Heart right ventricle (tissue), 16 donors: Measurements from ENCODE around the gene RGS19. TPM values are rescaled to one million over a fixed set of nuclear protein-coding genes. Genes with fewer than 3 reads are reported as not detected.
A peak's percentile ranks its signal among the peaks of the same experiment; 100 is the strongest.

ENCODE experiments used
- ATAC-seq, 8 donors: fragments of 200-7000 bp; cut with Tn5 transposase; one replicate each; pipeline ENCODE4 v1.9.1; 2020; ENCODE audit warnings: mild to moderate bottlenecking in 8 of 8, moderate library complexity in 8 of 8, moderate number of reproducible peaks in 1 of 8
- DNase-seq, 2 donors: peaks; one replicate each; pipeline ENCODE4 v3.0.0-alpha.2; 2020
- H3K27ac ChIP-seq, 10 donors: fragments of 200-600 bp; sonication (generic) in 2 of 10; one replicate each; pipeline versions ENCODE4 v1.5.0 to v1.8.0; 2020 to 2022; ENCODE audit warnings: mild to moderate bottlenecking in 3 of 10
- H3K27me3 ChIP-seq, 7 donors: fragments of 200-600 bp; one replicate each; pipeline ENCODE4 v1.8.0; 2021 to 2022; ENCODE audit warnings: mild to moderate bottlenecking in 2 of 7
- H3K36me3 ChIP-seq, 9 donors: fragments of 200-600 bp; sonication (generic) in 1 of 9; one replicate each; pipeline versions ENCODE4 v1.5.0 to v1.8.0; 2020 to 2022; ENCODE audit warnings: mild to moderate bottlenecking in 2 of 9
- H3K4me1 ChIP-seq, 9 donors: fragments of 200-600 bp; sonication (generic) in 1 of 9; one replicate each; pipeline versions ENCODE4 v1.5.0 to v1.8.0; 2020 to 2022; ENCODE audit warnings: mild to moderate bottlenecking in 4 of 9
- H3K4me3 ChIP-seq, 10 donors: fragments of 200-600 bp; sonication (generic) in 2 of 10; one replicate each; pipeline versions ENCODE4 v1.5.0 to v1.8.0; 2020 to 2022; ENCODE audit warnings: mild to moderate bottlenecking in 7 of 10, moderate library complexity in 2 of 10
- H3K9me3 ChIP-seq, 11 donors: fragments of 200-600 bp in 10 of 11; sonication (generic) in 2 of 11; one replicate each; pipeline versions ENCODE4 v1.5.0 to v1.8.0; 2013 to 2022; ENCODE audit warnings: mild to moderate bottlenecking in 2 of 11, control low read depth in 1 of 11, moderate library complexity in 1 of 11
- CTCF ChIP-seq, 9 donors: fragments of 200-600 bp; sonication (generic) in 2 of 9; IDR thresholded peaks; one replicate each; pipeline versions ENCODE4 v1.5.0 to v1.8.0; 2021 to 2022; ENCODE audit warnings: antibody characterized with exemption in 9 of 9, mild to moderate bottlenecking in 5 of 9, moderate library complexity in 1 of 9
- WGBS, 2 donors: extraction: QIAGEN DNeasy Blood & Tissue Kit; methylation state at CpG; one replicate each; pipeline ENCODE4 v1.1.7; 2013; ENCODE audit warnings: inconsistent platforms in 1 of 2; 5-methylcytosine and 5-hydroxymethylcytosine counted together
- intact Hi-C, 10 donors: fragments of 100-400 bp; cut with DNase I; formaldehyde crosslinking; loops; one replicate each; pipeline versions ENCODE4 v1.11.1 to v1.14.2; 2022
- polyA plus RNA-seq, 2 donors: library from polyadenylated mRNA; stranded (reverse); fragments of 200-250 nt; gene quantifications; one replicate each; pipeline ENCODE4 v1.2.3, GENCODE V29; 2013
- total RNA-seq, 10 donors: library from RNA; stranded (reverse); fragmentation: NEBNext Ultra II Directional in 3 of 10; extraction: Animal tissue kit (Norgen Biotek cat#: 25700) in 3 of 10; gene quantifications; one replicate each; pipeline versions ENCODE4 v1.2.1 to v1.2.4, GENCODE V29; 2021 to 2023
- donor health status: Arrhythmogenic right ventricular cardiomyopathy.
- donor health status: ischemic (EF 13 %, LVEDD 7.1; RV severe dilation, severe dysfunction).
- donor health status: healthy with polysubstance abuse.
- donor health status: DM: no; HTN: yes; CAD: no.
- donor health status: DM: no; HTN: no; CAD: no.
- donor health status: ischemic (EF 25% LVEDD 6.9; RV normal size, moderate dysfunction).
- donor health status: ischemic (EF 25% LVEDD 5.7; RV mildly dilated, moderate dysfunction).
- donor health status: healthy.
- donor health status: DM: yes; HTN: yes; CAD: no.
- donor health status: Ischemic cardiomyopathy.
- donor health status: ischemic (EF 35%, LVEDD 5.7; RV mildly dilated, moderate dysfunction).
- donor health status: nonischemic (EF 11% LVEDD 7.7; RV severe dilation, severe dysfunction).
- donor health status: DM: yes; HTN: yes; CAD: no.
- donor health status: PGD.
- donor health status: ischemic (EF 29% LVEDD 5.4; RV normal size, mild dysfunction).
- donor health status: nonischemic (EF 23%, LVEDD 6.1; RV moderate dilation, normal function).

The RGS19 gene
- total and polyA plus RNA-seq, 12 donors: 1.8 to 13.1 (median 4.0) TPM

GRCh38 chr20:64052987-64053840 is 26.1 kb downstream of the RGS19 start:
- peak overlapping the region; percentile 77 to 98 (median 92) for H3K27ac ChIP-seq
- H3K36me3 ChIP-seq: peaks cover 0 to 6% (median 0%) of the 10 kb centered on the region in 9 donors
- 74 to 75% methylated on average over 33 of the region's 33 CpGs for WGBS, 2 donors
- DNase-seq (no peak), ATAC-seq (no peak)
- H3K4me1 ChIP-seq: peaks cover 6 to 80% (median 51%) of the 10 kb centered on the region in 9 donors
- H3K4me3 ChIP-seq: peak overlapping the region in 7 of 10 donors; percentile 8 to 75 (median 23)
- peaks cover 6 to 80% (median 40%) of the 10 kb centered on the region in 7 donors for H3K27me3 ChIP-seq
- intact Hi-C loops: loop anchor here in 2 of 10 donors (5.0 to 10.0 kb wide), 2 partner anchors 366 to 418 kb away; no protein-coding TSS in a partner anchor
- no peaks in the 10 kb centered on the region for H3K9me3 ChIP-seq
- no peak for TF ChIP-seq CTCF (IDR thresholded peaks at IDR 0.05)

GRCh38 chr20:64052326-64052722 is 27.0 kb downstream of the RGS19 start:
- H3K27ac ChIP-seq: peak overlapping the region; percentile 77 to 98 (median 92)
- TF ChIP-seq CTCF (IDR thresholded peaks at IDR 0.05): no peak
- intact Hi-C loops: loop anchor here in 2 of 10 donors (5.0 to 10.0 kb wide), 2 partner anchors 365 to 418 kb away; no protein-coding TSS in a partner anchor
- peaks cover 0 to 15% (median 5%) of the 10 kb centered on the region in 9 donors for H3K36me3 ChIP-seq
- H3K27me3 ChIP-seq: peaks cover 6 to 86% (median 48%) of the 10 kb centered on the region in 7 donors
- H3K4me1 ChIP-seq: peaks cover 6 to 72% (median 42%) of the 10 kb centered on the region in 9 donors
- DNase-seq (no peak), ATAC-seq (no peak)
- 70 to 80% methylated on average over 10 of the region's 10 CpGs for WGBS, 2 donors
- peak overlapping the region in 5 of 10 donors; percentile 3 to 75 (median 22) for H3K4me3 ChIP-seq
- no peaks in the 10 kb centered on the region for H3K9me3 ChIP-seq

- Histone ChIP-seq H3K4me3 (peak overlapping the region in 7 of 10 donors; percentile 52 to 78 (median 66)), H3K9me3 (no peaks in the 10 kb centered on the region), H3K36me3 (peaks cover 0 to 21% (median 5%) of the 10 kb centered on the region in 9 donors), H3K27ac (peak overlapping the region; percentile 77 to 98 (median 92)), H3K27me3 (peaks cover 6 to 86% (median 52%) of the 10 kb centered on the region in 7 donors), H3K4me1 (peaks cover 6 to 66% (median 40%) of the 10 kb centered on the region in 9 donors)
- intact Hi-C loops: loop anchor here in 2 of 10 donors (5.0 to 10.0 kb wide), 2 partner anchors 364 to 417 kb away; no protein-coding TSS in a partner anchor
- no peak for TF ChIP-seq CTCF (IDR thresholded peaks at IDR 0.05)
- WGBS, 2 donors: 62 to 67% methylated on average over 15 of the region's 15 CpGs
- DNase-seq (peak; percentile 81 to 88), ATAC-seq (peak; percentile 31 to 73 (median 66))
Measured at GRCh38 chr20:64051561-64052325, 27.6 kb downstream of the RGS19 start.

- DNase-seq (no peak), ATAC-seq (no peak)
- H3K4me3 ChIP-seq: peak overlapping the region in 9 of 10 donors; percentile 18 to 78 (median 61)
- WGBS, 2 donors: 66 to 71% methylated on average over 11 of the region's 11 CpGs
- no peak for TF ChIP-seq CTCF (IDR thresholded peaks at IDR 0.05)
- peaks cover 6 to 87% (median 48%) of the 10 kb centered on the region in 7 donors for H3K27me3 ChIP-seq
- intact Hi-C loops: loop anchor here in 2 of 10 donors (5.0 to 10.0 kb wide), 2 partner anchors 364 to 416 kb away; no protein-coding TSS in a partner anchor
- peak overlapping the region; percentile 77 to 98 (median 92) for H3K27ac ChIP-seq
- H3K36me3 ChIP-seq: peaks cover 0 to 26% (median 5%) of the 10 kb centered on the region in 9 donors
- H3K4me1 ChIP-seq: peaks cover 6 to 59% (median 35%) of the 10 kb centered on the region in 9 donors
- H3K9me3 ChIP-seq: no peaks in the 10 kb centered on the region
Measured at GRCh38 chr20:64051033-64051452, 28.3 kb downstream of the RGS19 start.
